Stimulated activated CD4-positive, alpha-beta T cell treated with anti-CD3 and anti-CD28 coated beads, Interleukin-2, amount 100 ng/mL, for 48 hours (primary cell): ENCODE results near the gene ZFP30.
"Not testable (repeated sequence)": the region's sequence is repeated elsewhere in the genome, so short reads cannot be mapped to it uniquely, and the experiment has no call there.

Source experiments
- DNase-seq, 2 donors: peaks; one replicate each; pipeline ENCODE4 v3.0.0-alpha.2; 2020

ZFP30 gene

GRCh38 chr19:37655301-37655688, at the start of gene ZFP30:
TSS of gene ZFP30 (minus strand) at chr19:37655465. CDS start at chr19:37647822, 7,643 bp downstream.
- peak; percentile 67 to 83 for DNase-seq

DNA sequence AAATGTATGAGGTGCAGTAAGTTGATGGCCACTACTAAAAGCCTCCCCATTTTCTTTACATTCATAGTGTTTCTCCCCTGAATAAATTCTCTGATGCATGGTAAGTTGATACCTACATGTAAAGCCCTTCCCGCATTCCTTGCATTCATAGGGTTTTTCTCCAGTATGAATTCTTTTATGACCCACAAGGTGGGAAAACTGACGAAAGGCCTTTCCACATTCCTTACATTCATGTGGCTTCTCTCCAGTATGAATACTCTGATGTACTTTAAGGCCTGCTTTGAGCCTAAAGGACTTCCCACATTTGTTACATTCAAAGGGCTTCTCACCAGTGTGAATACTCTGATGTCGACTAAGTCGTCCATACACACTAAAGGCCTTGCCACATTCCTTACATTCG, 43.8 kb upstream of the ZFP30 start:
- no peak for DNase-seq

- DNase-seq: no peak
Observed at GRCh38 chr19:37698216-37698615, 43.0 kb upstream of the ZFP30 start.

DNA sequence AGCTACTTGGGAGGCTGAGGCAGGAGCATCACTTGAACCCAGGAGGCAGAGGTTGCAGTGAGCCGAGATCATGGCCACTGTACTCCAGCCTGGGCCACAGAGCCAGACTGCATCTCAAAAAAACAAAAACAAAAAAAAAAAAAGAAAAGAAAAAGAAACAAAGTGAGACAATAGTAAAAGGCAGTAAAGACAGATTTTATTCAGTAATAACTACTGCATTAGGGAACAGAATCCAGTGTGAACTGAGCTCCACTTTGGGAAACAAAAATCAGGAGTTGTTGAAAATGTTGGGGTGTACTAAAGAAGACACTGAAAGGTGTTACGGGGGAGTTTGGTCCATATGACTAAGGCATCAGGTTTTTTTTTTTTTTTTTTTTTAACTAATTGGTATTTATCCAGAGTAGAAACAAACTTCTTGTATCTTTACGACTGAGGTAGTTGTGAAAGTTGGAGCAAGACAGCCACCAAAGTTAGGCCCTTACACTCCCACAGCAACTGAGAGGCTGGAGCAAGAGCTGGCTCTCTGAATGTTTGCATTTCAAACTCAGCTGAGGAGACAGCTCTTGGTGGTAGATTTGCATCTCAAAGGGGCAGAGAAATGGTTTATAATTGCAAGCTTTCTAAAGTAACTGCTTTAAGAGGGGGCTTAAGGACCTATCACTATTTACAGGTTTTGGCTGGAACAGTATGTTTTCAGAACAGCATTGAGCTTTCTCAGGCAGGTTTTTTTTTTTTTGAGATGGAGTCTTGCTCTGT, 40.1 kb upstream of the ZFP30 start:
- DNase-seq: no peak

- DNase-seq: no peak
Observed at GRCh38 chr19:37692956-37693620, 37.8 kb upstream of the ZFP30 start.

- DNase-seq: peak; percentile 58 to 67
Observed at GRCh38 chr19:37691881-37692504, 36.7 kb upstream of the ZFP30 start.

- DNase-seq: no peak
Observed at GRCh38 chr19:37683520-37683919, 28.3 kb upstream of the ZFP30 start.

DNA sequence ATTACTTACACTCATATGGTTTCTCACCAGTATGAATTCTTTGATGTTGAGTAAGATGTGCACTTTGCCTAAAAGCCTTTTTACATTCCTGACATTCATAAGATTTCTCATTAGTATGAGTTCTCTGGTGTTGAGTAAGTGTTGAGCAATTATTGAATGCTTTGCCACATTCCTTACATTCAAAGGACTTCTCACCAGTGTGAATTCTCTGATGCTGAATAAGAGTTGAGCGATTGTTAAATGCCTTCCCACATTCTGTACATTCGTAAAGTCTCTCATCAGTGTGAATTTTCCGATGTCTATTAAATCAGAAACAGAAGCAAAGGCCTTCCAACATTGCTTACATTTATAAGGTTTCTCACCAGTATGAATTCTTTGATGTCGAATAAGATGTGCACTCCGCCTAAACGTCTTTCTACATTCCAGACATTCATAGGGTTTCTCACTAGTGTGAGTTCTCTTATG, 14.2 kb upstream of the ZFP30 start:
- no peak for DNase-seq

GRCh38 chr19:37657157-37657556, 1.9 kb upstream of the ZFP30 start:
- not testable (repeated sequence) for DNase-seq

DNA sequence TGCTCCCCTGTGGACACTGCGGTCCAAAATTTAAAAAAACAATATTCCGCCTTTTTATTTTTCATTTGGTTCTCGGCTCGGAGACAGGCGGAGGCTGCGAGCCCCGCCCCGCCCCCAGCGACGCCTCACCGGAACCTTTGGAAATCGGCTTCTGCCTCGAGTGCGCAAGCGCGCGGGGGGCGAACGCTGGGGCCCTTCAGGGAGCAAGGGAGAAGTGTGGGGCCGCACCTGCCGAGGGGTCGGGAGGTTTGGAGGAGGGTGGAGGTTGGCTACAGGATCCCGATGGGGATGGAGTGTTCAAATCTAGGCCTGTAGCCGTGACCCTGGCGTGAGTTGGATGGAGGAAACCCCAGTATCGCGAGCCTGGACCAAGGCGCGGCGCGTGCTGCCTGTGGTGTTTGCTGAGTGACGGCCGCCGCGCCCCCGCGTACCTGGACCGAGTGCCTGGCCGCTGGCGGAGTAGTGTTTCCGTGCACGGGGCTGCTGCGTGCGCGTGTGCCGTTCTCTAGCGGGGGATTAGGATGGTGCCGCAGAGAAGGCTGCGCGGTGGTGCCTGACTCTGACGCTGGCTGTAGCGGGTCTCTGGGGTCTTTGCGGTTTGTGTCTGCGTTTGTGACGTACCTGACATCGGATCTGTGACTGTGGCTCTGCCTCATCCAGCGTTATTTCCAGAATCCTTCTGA, 565 bp upstream of the ZFP30 start:
- peak; percentile 77 to 80 for DNase-seq

- peak; percentile 19 for DNase-seq
Observed at GRCh38 chr19:37654629-37655300, 500 bp downstream of the ZFP30 start.

GRCh38 chr19:37654118-37654517, 1.1 kb downstream of the ZFP30 start:
- no peak for DNase-seq

- no peak for DNase-seq
Observed at GRCh38 chr19:37635076-37636056, 19.9 kb downstream of the ZFP30 start.

GRCh38 chr19:37594982-37595382, 60.3 kb downstream of the ZFP30 start:
- DNase-seq: peak; percentile 43

DNA sequence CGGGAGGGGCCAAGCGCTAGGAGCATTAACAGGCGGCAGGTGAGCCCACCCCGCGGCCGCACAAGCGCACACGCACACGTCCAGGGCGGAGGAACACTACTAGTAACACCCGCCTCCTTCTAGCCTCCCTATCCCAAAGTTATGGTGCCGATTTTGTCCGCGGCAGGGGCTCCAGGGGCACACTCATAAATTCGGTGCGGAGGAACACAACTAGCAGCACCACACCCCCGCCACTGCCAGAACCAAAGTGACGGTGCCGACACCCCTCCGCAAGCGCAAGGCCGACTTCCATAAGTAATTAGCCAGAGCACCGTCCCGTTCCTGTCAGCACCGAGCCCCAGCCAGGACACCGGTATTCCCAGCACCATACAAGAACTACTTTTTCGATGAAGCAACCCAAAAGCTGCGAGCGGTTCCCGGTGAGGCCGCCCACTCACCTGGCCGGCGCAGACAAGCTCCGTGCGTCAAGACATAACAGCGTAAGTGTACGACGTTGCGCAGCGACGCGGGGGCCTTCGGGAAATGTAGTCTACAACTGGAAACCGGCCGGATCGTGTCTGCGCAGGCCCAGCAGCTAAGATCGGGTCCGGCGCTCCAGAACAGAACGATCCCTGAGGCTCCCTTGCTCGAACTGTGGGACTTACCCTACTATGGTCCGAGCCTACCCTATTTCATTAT, 60.8 kb downstream of the ZFP30 start, which contains the start of the genes ZNF540 and ZNF571:
Gene ZNF540 (plus strand): TSS at position 573 of the 678 bp plus-strand sequence. CDS start 3,572 bp downstream, outside the sequence.
Gene ZNF571 (minus strand): TSS at position 489 of the 678 bp plus-strand sequence. CDS start 8,116 bp downstream, outside the sequence.
- DNase-seq: peak; percentile 82 to 83

GRCh38 chr19:37593996-37594303, 61.3 kb downstream of the ZFP30 start:
- DNase-seq: no peak

DNA sequence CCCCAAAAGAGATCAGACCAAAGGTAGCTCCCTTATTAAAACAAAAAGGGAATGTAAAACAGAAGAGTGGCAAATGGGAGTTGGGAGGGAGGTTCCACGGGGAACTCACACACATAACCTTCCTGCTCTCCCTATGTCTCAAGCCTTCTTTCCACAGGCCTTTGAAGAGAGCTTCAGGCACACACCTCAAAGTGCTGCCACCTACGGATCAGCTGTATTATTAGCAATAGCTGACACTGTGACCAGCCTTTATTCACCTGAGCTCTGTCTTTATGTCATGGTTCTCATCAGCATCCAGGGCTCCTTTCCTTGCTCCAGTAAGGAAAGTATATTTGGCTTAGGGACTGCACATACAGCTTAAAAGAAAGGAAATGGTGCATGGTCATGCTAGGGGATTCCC, 71.9 kb downstream of the ZFP30 start:
- no peak for DNase-seq

DNA sequence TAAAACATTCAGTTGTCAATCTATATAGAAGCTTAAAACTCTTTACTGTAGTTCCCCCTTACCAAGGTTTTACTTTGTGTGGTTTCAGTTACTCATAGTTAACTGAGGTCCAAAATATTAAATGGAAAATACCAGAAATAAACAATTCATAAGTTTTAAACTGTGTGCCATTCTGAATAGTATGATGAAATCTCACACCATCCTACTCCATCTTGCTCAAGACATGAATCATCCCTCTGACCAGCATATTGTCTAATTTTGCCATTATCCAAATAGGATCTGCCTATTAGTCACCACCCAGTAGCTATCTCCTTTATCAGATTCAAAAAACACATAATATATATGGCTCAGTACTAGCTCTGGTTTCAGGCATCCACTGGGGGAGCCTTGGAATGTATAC, 83.1 kb downstream of the ZFP30 start:
- DNase-seq: no peak

DNA sequence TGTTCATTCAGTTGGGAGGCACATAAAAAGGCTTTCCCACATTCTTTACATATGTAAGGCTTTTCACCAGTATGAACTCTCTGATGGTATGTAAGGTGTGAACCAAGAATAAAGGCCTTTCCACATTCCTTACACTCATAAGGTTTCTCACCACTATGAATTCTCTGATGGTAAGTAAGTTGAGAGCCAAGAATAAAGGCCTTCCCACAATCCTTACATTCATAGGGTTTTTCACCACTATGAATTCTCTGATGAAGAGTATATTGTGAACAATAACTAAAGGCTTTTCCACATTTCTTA, 89.9 kb downstream of the ZFP30 start:
- no peak for DNase-seq

DNA sequence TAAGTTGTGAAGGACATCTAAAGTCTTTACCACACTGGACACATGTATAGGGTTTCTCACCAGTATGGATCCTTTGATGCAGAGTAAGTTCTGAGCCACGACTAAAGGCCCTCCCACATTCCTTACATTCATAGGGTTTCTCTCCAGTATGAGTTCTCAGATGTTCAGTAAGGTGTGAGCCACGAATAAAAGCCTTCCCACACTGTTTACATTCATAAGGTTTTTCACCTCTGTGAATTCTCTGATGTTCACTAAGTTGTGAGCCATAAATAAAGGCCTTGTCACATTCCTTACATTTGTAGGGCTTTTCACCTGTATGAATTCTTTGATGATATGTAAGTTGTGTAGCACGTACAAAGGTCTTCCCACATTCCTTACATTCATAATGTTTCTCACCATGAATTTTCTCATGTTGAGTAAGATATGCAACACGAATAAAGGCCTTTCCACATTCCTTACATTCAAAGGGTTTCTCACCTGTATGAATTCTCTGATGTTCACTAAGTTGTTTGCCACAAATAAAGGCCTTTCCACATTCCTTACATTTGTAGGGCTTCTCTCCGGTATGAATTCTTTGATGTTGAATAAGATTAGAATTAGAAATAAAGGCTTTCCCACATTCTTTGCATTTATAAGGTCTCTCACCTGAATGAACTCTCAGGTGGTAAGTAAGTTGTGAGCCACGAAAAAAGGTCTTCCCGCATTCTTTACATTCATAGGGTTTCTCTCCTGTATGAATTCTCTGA, 90.5 kb downstream of the ZFP30 start:
- DNase-seq: no peak
